ENCODE measurements around the gene QKI.
"Not testable (repeated sequence)": the region's sequence is repeated elsewhere in the genome, so short reads cannot be mapped to it uniquely, and the experiment has no call there.

Gene QKI

GRCh38 chr6:163414117-163414945 is at the start of gene QKI:
Gene QKI (plus strand): TSS chr6:163414718. CDS start chr6:163415194, 476 bp downstream.
- DNase-seq (ENCODE audit: low read depth), result peak; percentile 72

- no peak for DNase-seq (ENCODE audit: low read depth)
These were observed 48.2 kb upstream of the QKI start for GRCh38 chr6:163366288-163366687.

- DNase-seq (ENCODE audit: low read depth), result no peak
These were observed 46.9 kb upstream of the QKI start for GRCh38 chr6:163367497-163368183.

DNA sequence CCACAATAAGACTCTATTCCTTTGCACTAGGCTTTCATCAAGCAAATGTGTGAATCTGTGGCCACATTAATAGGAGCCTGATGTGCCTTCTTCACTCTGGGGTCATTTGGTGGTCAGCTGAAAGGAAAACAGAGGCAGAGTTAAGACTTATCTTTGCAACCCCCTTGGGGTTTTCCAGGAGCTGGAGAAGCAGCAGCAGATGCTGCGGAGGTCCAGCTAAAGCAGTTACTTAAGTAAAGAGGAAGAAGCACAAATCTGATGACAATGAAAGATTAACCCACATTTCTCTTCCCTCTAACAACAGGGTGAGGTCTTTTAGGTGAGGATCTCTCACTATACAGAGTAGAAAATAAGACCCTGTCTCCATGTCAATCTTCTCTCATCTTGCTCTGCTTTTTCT is 45.4 kb upstream of the QKI start:
- no peak for DNase-seq (ENCODE audit: low read depth)

DNA sequence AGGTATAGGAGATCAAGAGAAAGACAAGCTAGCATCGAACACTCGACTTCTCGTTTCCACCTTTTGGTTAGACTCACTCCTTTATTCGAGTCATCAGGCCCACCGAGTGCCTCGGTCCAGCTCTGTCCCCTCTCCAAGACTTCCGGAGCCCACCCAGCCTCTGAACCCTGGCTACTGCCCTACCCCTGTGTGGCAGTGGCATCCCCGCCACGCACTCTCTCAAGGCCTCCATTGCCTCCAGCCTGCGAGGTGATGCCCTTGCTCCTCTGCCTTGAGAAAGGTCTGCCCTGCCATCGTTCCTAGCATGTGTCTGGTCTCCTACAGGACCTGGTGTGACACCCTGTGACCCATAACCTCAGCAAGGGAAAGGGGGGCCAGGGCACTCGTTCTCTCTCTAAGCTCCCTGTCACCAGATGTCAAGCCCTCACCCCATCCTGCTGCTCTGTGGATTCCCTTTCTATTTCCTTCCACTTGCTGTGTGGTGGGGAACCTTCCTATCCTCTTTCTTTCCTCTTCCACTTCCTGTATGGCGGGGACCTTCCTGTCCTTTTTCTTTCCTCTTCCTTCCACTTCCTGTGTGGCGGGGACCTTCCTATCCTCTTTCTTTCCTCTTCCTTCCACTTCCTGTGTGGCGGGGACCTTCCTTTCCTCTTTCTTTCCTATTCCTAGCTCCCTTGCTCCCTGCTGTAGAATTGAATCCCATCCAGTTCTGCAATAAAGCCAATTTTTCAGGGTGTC is 44.7 kb upstream of the QKI start:
- no peak for DNase-seq (ENCODE audit: low read depth)

- no peak for DNase-seq (ENCODE audit: low read depth)
These were observed 43.9 kb upstream of the QKI start for GRCh38 chr6:163370464-163371117.

DNA sequence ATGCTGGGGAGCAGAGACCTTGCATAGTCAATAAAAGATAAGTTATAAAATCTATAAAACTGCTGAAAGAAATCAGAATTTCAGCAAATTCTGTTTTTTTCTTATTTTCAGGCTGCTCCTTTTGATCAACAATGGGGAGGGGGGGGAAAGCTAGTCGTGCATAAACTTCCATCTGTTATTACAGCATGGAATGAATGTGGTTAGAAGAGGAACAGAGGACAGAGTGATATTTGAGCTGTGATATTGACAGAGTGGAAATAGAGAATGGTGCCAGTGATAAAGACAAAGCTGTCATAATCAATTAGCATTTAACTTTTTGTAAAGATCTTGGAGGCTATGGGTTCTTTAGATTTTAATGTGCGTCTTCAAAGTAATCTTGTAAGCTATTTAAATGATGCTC is 43.4 kb upstream of the QKI start:
- DNase-seq (ENCODE audit: low read depth), result no peak

- DNase-seq (ENCODE audit: low read depth), result no peak
These were observed 41.3 kb upstream of the QKI start for GRCh38 chr6:163373240-163373639.

DNA sequence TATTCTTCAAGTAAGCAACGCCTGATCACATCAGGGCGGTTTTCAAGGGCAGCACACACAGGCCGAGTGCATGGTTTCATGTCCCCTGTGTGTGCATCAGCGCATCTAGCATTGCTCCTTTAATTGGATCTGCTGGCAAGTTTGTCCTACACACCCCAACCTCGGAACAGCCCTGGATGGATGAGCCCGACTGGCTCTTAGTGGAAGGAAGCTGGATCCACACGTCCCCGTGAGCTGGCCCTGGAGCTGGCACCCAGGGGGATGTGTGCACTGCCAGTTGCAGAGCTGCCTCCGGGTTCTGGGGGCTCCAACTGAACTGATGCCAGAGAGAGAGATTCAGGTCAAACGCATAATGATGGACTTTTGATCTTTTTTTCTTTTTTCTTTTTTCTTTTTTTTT is 39.2 kb upstream of the QKI start:
- DNase-seq (ENCODE audit: low read depth), result no peak

DNA sequence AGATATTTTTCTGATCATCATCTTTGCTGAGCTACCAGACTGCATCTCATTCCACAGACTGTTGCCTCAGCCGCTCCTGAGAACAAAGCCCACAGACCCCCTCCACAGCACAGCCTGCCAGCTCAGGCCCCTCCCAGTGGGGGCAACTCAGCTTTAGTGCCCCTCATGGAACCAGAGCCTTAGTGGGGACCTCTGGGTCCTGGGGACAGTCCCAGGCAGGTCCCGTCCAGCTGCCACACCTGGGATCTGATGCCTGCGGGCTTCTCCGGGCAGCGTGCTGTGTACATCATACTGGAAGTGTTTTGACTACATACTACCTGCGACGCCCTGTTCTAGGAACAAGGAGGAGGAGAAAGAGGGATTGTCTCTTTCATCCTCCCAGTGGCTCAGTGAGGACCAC is 38.3 kb upstream of the QKI start:
- DNase-seq (ENCODE audit: low read depth), result no peak

- DNase-seq (ENCODE audit: low read depth), result no peak
These were observed 37.0 kb upstream of the QKI start for GRCh38 chr6:163377561-163377960.

- no peak for DNase-seq (ENCODE audit: low read depth)
These were observed 34.3 kb upstream of the QKI start for GRCh38 chr6:163380216-163380615.

DNA sequence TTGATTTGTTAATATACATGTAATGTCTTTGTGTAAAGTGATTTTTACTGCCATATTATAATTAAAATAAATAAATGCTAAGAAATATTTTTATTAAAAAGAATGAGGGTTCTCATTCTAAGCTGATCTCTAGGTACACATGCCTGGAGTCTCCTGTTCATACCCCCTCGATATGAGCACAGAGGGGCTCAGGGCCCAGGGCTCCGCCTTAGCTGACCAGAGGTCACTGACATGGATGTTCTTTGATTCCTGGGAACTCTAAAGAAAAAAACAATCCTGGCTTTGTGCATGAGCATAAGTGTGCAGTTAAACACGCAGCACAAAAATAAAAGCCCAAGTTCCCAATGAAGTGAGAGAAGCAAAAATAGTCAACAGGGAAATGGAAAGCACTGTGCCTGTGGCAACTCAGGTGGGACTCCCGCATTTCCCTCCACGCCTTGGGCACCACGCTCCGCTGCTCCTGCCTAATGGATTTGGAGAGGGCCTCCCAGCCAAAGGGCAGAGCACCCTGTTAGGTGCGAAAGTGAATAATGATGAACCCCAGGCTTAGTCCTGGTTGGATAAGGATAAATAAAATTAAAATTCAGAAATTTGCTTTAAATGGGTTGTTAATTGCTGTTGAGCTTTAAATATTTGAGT is 33.3 kb upstream of the QKI start:
- DNase-seq (ENCODE audit: low read depth), result no peak

DNA sequence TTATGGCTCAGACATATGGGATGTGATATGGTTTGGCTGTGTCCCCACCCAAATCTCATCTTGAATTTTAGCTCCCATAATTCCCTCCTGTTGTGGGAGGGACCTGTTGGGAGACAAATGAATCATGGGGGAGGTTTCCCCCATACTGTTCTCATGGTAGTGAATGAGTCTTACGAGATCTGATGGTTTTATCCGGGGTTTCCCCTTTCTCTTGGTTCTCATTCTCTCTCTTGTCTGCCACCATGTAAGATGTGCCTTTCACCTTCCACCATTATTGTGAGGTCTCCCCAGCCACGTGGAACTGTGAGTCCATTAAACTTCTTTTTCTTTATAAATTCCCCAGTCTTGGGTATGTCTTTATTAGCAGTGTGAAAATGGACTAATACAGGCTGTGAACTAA is 31.1 kb upstream of the QKI start:
- not testable (repeated sequence) for DNase-seq (ENCODE audit: low read depth)

- DNase-seq (ENCODE audit: low read depth), result no peak
These were observed 30.6 kb upstream of the QKI start for GRCh38 chr6:163383912-163384311.

GRCh38 chr6:163384510-163384909 is 30.0 kb upstream of the QKI start:
- DNase-seq (ENCODE audit: low read depth), result no peak

- not testable (repeated sequence) for DNase-seq (ENCODE audit: low read depth)
These were observed 29.0 kb upstream of the QKI start for GRCh38 chr6:163385503-163385902.

DNA sequence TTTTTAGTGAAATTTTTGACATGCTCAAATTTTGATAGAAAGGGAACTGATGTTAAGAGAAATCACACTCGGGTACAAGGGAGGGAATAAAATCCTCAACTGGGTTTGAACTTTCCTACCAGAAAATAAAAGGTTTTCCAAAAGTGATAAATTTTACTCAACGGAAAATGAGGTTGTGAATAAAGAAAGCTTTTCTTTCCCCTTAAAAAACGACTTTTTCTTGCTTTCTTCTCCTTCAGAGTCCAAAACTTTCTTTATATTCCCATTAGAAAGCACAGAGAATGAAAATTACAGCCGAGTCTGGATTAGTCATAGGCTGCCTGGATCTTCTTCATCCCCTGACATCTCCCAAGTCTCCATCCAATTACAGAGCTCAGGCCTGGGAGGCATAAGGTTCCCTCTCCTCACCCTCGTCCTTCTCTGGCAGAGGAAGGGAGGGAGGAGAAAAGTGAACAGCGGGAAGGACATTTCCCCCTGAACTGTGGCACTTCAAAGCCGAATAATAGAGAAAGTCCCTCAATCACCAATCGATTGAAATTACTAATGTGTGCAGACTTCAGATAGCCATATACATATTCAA is 28.1 kb upstream of the QKI start:
- no peak for DNase-seq (ENCODE audit: low read depth)

GRCh38 chr6:163387317-163387716 is 27.2 kb upstream of the QKI start:
- DNase-seq (ENCODE audit: low read depth), result no peak

GRCh38 chr6:163389354-163389753 is 25.2 kb upstream of the QKI start:
- no peak for DNase-seq (ENCODE audit: low read depth)

GRCh38 chr6:163390770-163391169 is 23.7 kb upstream of the QKI start:
- DNase-seq (ENCODE audit: low read depth), result no peak

Data from T-helper 22 cell (primary cell).